Fibroblast of lung (primary cell): ENCODE results near the gene PSG2.
"Not testable (repeated sequence)": the region's sequence is repeated elsewhere in the genome, so short reads cannot be mapped to it uniquely, and the experiment has no call there.

Source experiments
- CTCF ChIP-seq, 2 donors: IDR thresholded peaks in 1 of 2; conservative IDR thresholded peaks in 1 of 2; 1 replicate in 1 of 2; 2 replicates in 1 of 2; pipeline ENCODE4 v1.5.1; 2011 to 2012; ENCODE audit warnings: low read length in 2 of 2, control low read depth in 1 of 2, inconsistent platforms in 1 of 2, low read depth in 1 of 2, mild to moderate bottlenecking in 1 of 2
- EZH2 ChIP-seq: IDR thresholded peaks from 2 replicates; pipeline ENCODE4 v1.5.1; 2012; ENCODE audit warnings: low read length, control low read depth, mild to moderate bottlenecking; ENCODE audit errors: missing control alignments

- TF ChIP-seq CTCF (conservative IDR thresholded peaks at IDR 0.05 in 1 of 2, IDR thresholded peaks at IDR 0.05 in 1 of 2; ENCODE audit: low read depth in 1 of 2, low read length in 2 of 2); EZH2: not testable (repeated sequence)
Observed at GRCh38 chr19:43046578-43046977, 35.9 kb downstream of the PSG2 start.
